GM23338 (cell line): ENCODE measurements around the gene ACY1. TPM values are rescaled to one million over a fixed set of nuclear protein-coding genes. Genes with fewer than 3 reads are reported as not detected.
A peak's percentile ranks its signal among the peaks of the same experiment; 100 is the strongest.

Experiments used
- ATAC-seq: fragments of 200-7000 bp; cut with Tn5 transposase; 3 replicates; pipeline ENCODE4 v1.9.1; 2020
- DNase-seq: peaks from one replicate; pipeline ENCODE4 v3.0.0-alpha.2; 2015; ENCODE audit warnings: low spot score
- H2AFZ ChIP-seq: fragments of 200-600 bp; sonication (generic); 2 replicates; pipeline ENCODE4 v1.8.0; 2016; ENCODE audit warnings: antibody characterized with exemption, mild to moderate bottlenecking, moderate library complexity
- H3F3A ChIP-seq: fragments of 200-600 bp; sonication (generic); replicated peaks from 2 replicates; pipeline ENCODE4 v1.8.0; 2017; ENCODE audit warnings: antibody characterized with exemption, mixed run types, low read depth
- H3K27ac ChIP-seq: fragments of 200-600 bp; sonication (generic); 2 replicates; pipeline ENCODE4 v1.6.1; 2016; ENCODE audit warnings: low read depth
- H3K27me3 ChIP-seq: fragments of 200-600 bp; sonication (generic); 2 replicates; pipeline ENCODE4 v1.8.0; 2016; ENCODE audit warnings: mild to moderate bottlenecking, mixed run types, moderate library complexity; ENCODE audit not compliant: insufficient read depth
- H3K36me3 ChIP-seq: fragments of 200-600 bp; sonication (generic); 2 replicates; pipeline ENCODE4 v1.8.0; 2016; ENCODE audit warnings: mild to moderate bottlenecking; ENCODE audit not compliant: insufficient read depth
- H3K4me1 ChIP-seq: fragments of 200-600 bp; sonication (generic); 2 replicates; pipeline ENCODE4 v1.8.0; 2016; ENCODE audit warnings: mild to moderate bottlenecking, moderate library complexity; ENCODE audit not compliant: insufficient read depth
- H3K4me2 ChIP-seq: fragments of 200-600 bp; sonication (generic); 2 replicates; pipeline ENCODE4 v1.7.1; 2017; ENCODE audit warnings: mixed run types
- H3K4me3 ChIP-seq: fragments of 200-600 bp; sonication (generic); 2 replicates; pipeline ENCODE4 v1.6.1; 2016; ENCODE audit warnings: mixed run types
- H3K79me2 ChIP-seq: fragments of 200-600 bp; sonication (generic); replicated peaks from 2 replicates; pipeline ENCODE4 v1.8.0; 2017; ENCODE audit warnings: mild to moderate bottlenecking; ENCODE audit not compliant: insufficient read depth
- H3K9me2 ChIP-seq: fragments of 200-600 bp; sonication (generic); 2 replicates; pipeline ENCODE4 v1.8.0; 2017; ENCODE audit not compliant: insufficient read depth
- H4K20me1 ChIP-seq: fragments of 200-600 bp; sonication (generic); replicated peaks from 2 replicates; pipeline ENCODE4 v1.8.0; 2017; ENCODE audit warnings: mild to moderate bottlenecking; ENCODE audit not compliant: insufficient read depth
- H3K27ac Mint-ChIP-seq: 2 replicates; pipeline ENCODE4 v1.8.0; 2020; ENCODE audit warnings: inconsistent platforms, mild to moderate bottlenecking, moderate library complexity, mixed read lengths
- H3K27me3 Mint-ChIP-seq: 3 replicates; pipeline ENCODE4 v1.8.0; 2022; ENCODE audit warnings: low read depth, mild to moderate bottlenecking, moderate library complexity, mixed read lengths, inconsistent platforms; ENCODE audit not compliant: insufficient read depth, poor library complexity
- H3K36me3 Mint-ChIP-seq: 3 replicates; pipeline ENCODE4 v1.8.0; 2021; ENCODE audit warnings: low read depth, mild to moderate bottlenecking, inconsistent platforms, moderate library complexity, mixed read lengths
- H3K4me1 Mint-ChIP-seq: 3 replicates; pipeline ENCODE4 v1.8.0; 2020; ENCODE audit warnings: mild to moderate bottlenecking, inconsistent platforms, mixed read lengths
- H3K4me3 Mint-ChIP-seq: 3 replicates; pipeline ENCODE4 v1.8.0; 2021; ENCODE audit warnings: moderate library complexity, mild to moderate bottlenecking, inconsistent platforms, mixed read lengths
- H3K9me3 Mint-ChIP-seq: 3 replicates; pipeline ENCODE4 v1.8.0; 2020; ENCODE audit warnings: moderate library complexity, mild to moderate bottlenecking, inconsistent platforms, mixed read lengths
- CREB1 ChIP-seq: fragments of 250-450 bp; sonication (Bioruptor Pico); IDR thresholded peaks from 2 replicates; pipeline ENCODE4 v1.5.0; 2020; ENCODE audit warnings: low read depth, mild to moderate bottlenecking, moderate library complexity
- CTCF ChIP-seq, 2 experiments: fragments of 200-600 bp in 1 of 2; sonication (generic) in 1 of 2; conservative IDR thresholded peaks; 2 replicates each; pipeline versions ENCODE4 v1.5.1 to v1.6.1; 2016 to 2017; ENCODE audit warnings: antibody characterized with exemption in 2 of 2, low read depth in 2 of 2, mild to moderate bottlenecking in 2 of 2, moderate library complexity in 1 of 2
- ETS1 ChIP-seq: IDR thresholded peaks from 2 replicates; pipeline ENCODE4 v1.6.1; 2016; ENCODE audit warnings: antibody characterized with exemption
- EZH2 ChIP-seq: fragments of 200-600 bp; sonication (generic); IDR thresholded peaks from one replicate; pipeline ENCODE4 v1.8.0; 2017; ENCODE audit warnings: antibody characterized with exemption, mild to moderate bottlenecking, low read depth; ENCODE audit not compliant: unreplicated experiment
- EZH2phosphoT487 ChIP-seq: fragments of 200-600 bp; sonication (generic); IDR thresholded peaks from one replicate; pipeline ENCODE4 v1.8.1; 2018; ENCODE audit warnings: antibody characterized with exemption; ENCODE audit not compliant: unreplicated experiment
- JUNB ChIP-seq: IDR thresholded peaks from one replicate; pipeline ENCODE4 v1.6.1; 2016; ENCODE audit warnings: antibody characterized with exemption; ENCODE audit not compliant: unreplicated experiment
- NANOG ChIP-seq: IDR thresholded peaks from 2 replicates; pipeline ENCODE4 v1.6.1; 2016; ENCODE audit warnings: antibody characterized with exemption, borderline replicate concordance
- POLR2AphosphoS5 ChIP-seq: IDR thresholded peaks from 2 replicates; pipeline ENCODE4 v1.6.1; 2016; ENCODE audit warnings: antibody characterized with exemption, low read depth
- REST ChIP-seq: IDR thresholded peaks from one replicate; pipeline ENCODE4 v1.6.1; 2018; ENCODE audit warnings: antibody characterized with exemption; ENCODE audit not compliant: unreplicated experiment
- STAT1 ChIP-seq: IDR thresholded peaks from one replicate; pipeline ENCODE4 v1.6.1; 2016; ENCODE audit warnings: antibody characterized with exemption; ENCODE audit not compliant: unreplicated experiment
- ZNF114 ChIP-seq: fragments of 250-450 bp; sonication (Bioruptor Pico); IDR thresholded peaks from 2 replicates; pipeline ENCODE4 v1.5.0; 2020; ENCODE audit warnings: mild to moderate bottlenecking, moderate library complexity
- ZNF331 ChIP-seq: fragments of 250-450 bp; sonication (Bioruptor Pico); IDR thresholded peaks from 2 replicates; pipeline ENCODE4 v1.5.0; 2020; ENCODE audit warnings: low read depth, mild to moderate bottlenecking, moderate library complexity
- ZNF462 ChIP-seq: fragments of 250-450 bp; sonication (Bioruptor Pico); IDR thresholded peaks from 2 replicates; pipeline ENCODE4 v1.5.0; 2020; ENCODE audit warnings: mild to moderate bottlenecking, moderate library complexity
- polyA plus RNA-seq: library from polyadenylated mRNA; unstranded; fragments of >200 nt; fragmentation: Nextera tagmentation; extraction: Ambion mirVana; gene quantifications from 2 replicates; pipeline ENCODE4 v1.2.1, GENCODE V29; 2016
- total RNA-seq: library from RNA; depleted of rRNA; stranded (reverse); fragments of >200 nt; shearing (Covaris generic); gene quantifications from 2 replicates; pipeline ENCODE4 v1.2.3, GENCODE V29; 2014

The ACY1 gene
- total and polyA plus RNA-seq, 2 experiments from 2014 or later = 38.4 to 62.8 TPM

GRCh38 chr3:51997172-51997571 lies 13.8 kb downstream of the ACY1 start:
- H3K4me3 ChIP-seq = no peak overlapping the region
- no peak overlapping the region for H2AFZ ChIP-seq
- peaks cover 8% of the 10 kb centered on the region; the same call in 1 of the 2 replicates for H4K20me1 ChIP-seq
- H3K27me3 ChIP-seq = no peaks in the 10 kb centered on the region
- Mint-ChIP-seq H3K27ac (no peak overlapping the region), H3K36me3 (peaks cover 37% of the 10 kb centered on the region), H3K4me3 (peak overlapping the region; percentile 1; the same call in 1 of the 3 replicates), H3K9me3 (peaks cover 4% of the 10 kb centered on the region; the same call in 1 of the 3 replicates), H3K27me3 (peaks cover 26% of the 10 kb centered on the region), H3K4me1 (peaks cover 33% of the 10 kb centered on the region)
- peaks cover 18% of the 10 kb centered on the region for H3K79me2 ChIP-seq
- H3K27ac ChIP-seq = no peak overlapping the region
- ATAC-seq = no peak
- H3K9me2 ChIP-seq = no peaks in the 10 kb centered on the region
- DNase-seq = no peak
- peaks cover 33% of the 10 kb centered on the region for H3F3A ChIP-seq
- no peak overlapping the region for H3K4me2 ChIP-seq
- TF ChIP-seq NANOG (no peak), CREB1 (CRISPR knock-in tag) (no peak), ETS1 (no peak), CTCF (conservative IDR thresholded peaks at IDR 0.05; ENCODE audit: low read depth in 2 of 2) (no peak), ZNF114 (CRISPR knock-in tag) (no peak), REST (no peak), JUNB (no peak), EZH2 (no peak), STAT1 (no peak), ZNF462 (CRISPR knock-in tag) (no peak), POLR2AphosphoS5 (no peak), EZH2phosphoT487 (no peak), ZNF331 (CRISPR knock-in tag) (no peak)
- H3K36me3 ChIP-seq = peaks cover 28% of the 10 kb centered on the region
- H3K4me1 ChIP-seq = peaks cover 25% of the 10 kb centered on the region
